GM21786 (cell line): ENCODE results near the gene SDC4.

Experiments
- ATAC-seq: cut with Tn5 transposase; IDR thresholded peaks from one replicate; pipeline ENCODE4 v1.9.1; 2021; ENCODE audit not compliant: unreplicated experiment

The SDC4 gene

GRCh38 chr20:45344168-45344860, 3.9 kb downstream of the SDC4 start:
- no peak for ATAC-seq

- ATAC-seq, result no peak
Measured at GRCh38 chr20:45343532-45344167, 4.6 kb downstream of the SDC4 start.

GRCh38 chr20:45342855-45343531, 5.2 kb downstream of the SDC4 start:
- no peak for ATAC-seq

- no peak for ATAC-seq
Measured at GRCh38 chr20:45341939-45342854, 6.0 kb downstream of the SDC4 start.

- no peak for ATAC-seq
Measured at GRCh38 chr20:45341579-45341938, 6.7 kb downstream of the SDC4 start.

GRCh38 chr20:45340951-45341350, 7.3 kb downstream of the SDC4 start:
- no peak for ATAC-seq

GRCh38 chr20:45340236-45340847, 7.9 kb downstream of the SDC4 start:
- ATAC-seq, result no peak

GRCh38 chr20:45339799-45340198, 8.4 kb downstream of the SDC4 start:
- ATAC-seq, result no peak

GRCh38 chr20:45339084-45339483, 9.1 kb downstream of the SDC4 start:
- ATAC-seq, result no peak

- no peak for ATAC-seq
Measured at GRCh38 chr20:45338121-45339030, 9.8 kb downstream of the SDC4 start.

GRCh38 chr20:45337367-45338120, 10.7 kb downstream of the SDC4 start:
- ATAC-seq, result no peak

GRCh38 chr20:45336530-45337366, 11.5 kb downstream of the SDC4 start:
- no peak for ATAC-seq

GRCh38 chr20:45330476-45330875, 17.7 kb downstream of the SDC4 start:
- ATAC-seq, result no peak

- ATAC-seq, result no peak
Measured at GRCh38 chr20:45329497-45330319, 18.5 kb downstream of the SDC4 start.

- ATAC-seq, result no peak
Measured at GRCh38 chr20:45328451-45328850, 19.8 kb downstream of the SDC4 start.

GRCh38 chr20:45325371-45325770, 22.9 kb downstream of the SDC4 start:
- ATAC-seq, result no peak

GRCh38 chr20:45323731-45324130, 24.5 kb downstream of the SDC4 start:
- no peak for ATAC-seq
